Uterus (tissue), 2 donors: Measurements from ENCODE around the gene CCDC157.

Experiments used
- POLR2A ChIP-seq, 2 donors: fragments of 450-650 bp; IDR thresholded peaks; one replicate each; pipeline ENCODE4 v1.6.1; 2016; ENCODE audit warnings: antibody characterized with exemption in 2 of 2, mild to moderate bottlenecking in 1 of 2, moderate library complexity in 1 of 2
- TF ChIP-seq, protein P1 (sequence below), 4 experiments: fragments of 200-600 bp in 2 of 4; fragments of 450-650 bp in 2 of 4; sonication (generic) in 2 of 4; IDR thresholded peaks; one replicate each; pipeline ENCODE4 v1.5.1; 2016 to 2019; ENCODE audit warnings: antibody characterized with exemption in 4 of 4, mild to moderate bottlenecking in 2 of 4, moderate library complexity in 1 of 4

GRCh38 chr22:30348809-30349208 is 8.0 kb upstream of the CCDC157 start:
- TF ChIP-seq, protein P1, sequence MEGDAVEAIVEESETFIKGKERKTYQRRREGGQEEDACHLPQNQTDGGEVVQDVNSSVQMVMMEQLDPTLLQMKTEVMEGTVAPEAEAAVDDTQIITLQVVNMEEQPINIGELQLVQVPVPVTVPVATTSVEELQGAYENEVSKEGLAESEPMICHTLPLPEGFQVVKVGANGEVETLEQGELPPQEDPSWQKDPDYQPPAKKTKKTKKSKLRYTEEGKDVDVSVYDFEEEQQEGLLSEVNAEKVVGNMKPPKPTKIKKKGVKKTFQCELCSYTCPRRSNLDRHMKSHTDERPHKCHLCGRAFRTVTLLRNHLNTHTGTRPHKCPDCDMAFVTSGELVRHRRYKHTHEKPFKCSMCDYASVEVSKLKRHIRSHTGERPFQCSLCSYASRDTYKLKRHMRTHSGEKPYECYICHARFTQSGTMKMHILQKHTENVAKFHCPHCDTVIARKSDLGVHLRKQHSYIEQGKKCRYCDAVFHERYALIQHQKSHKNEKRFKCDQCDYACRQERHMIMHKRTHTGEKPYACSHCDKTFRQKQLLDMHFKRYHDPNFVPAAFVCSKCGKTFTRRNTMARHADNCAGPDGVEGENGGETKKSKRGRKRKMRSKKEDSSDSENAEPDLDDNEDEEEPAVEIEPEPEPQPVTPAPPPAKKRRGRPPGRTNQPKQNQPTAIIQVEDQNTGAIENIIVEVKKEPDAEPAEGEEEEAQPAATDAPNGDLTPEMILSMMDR (IDR thresholded peaks at IDR 0.05): no peak
- no peak for TF ChIP-seq POLR2A (IDR thresholded peaks at IDR 0.05)
